ENCODE measurements around the gene ACP2. TPM values are rescaled to one million over a fixed set of nuclear protein-coding genes. Genes with fewer than 3 reads are reported as not detected.

Gene ACP2
- total and polyA plus RNA-seq, 8 donors: 22.5 to 53.6 (median 32.3) TPM

- no peak overlapping the region for H3K27ac ChIP-seq
- H3K4me3 ChIP-seq: peak overlapping the region; percentile 54 to 88 (median 80)
- intact Hi-C loops (cut with DNase I): no loop called here
- H3K9me3 ChIP-seq: no peaks in the 10 kb centered on the region
- WGBS, 2 donors: 44 to 53% methylated on average over 5 of the region's 5 CpGs
- peak in 1 of 6 donors; percentile 50 for DNase-seq
- H3K4me1 ChIP-seq: peaks cover 0 to 11% (median 5%) of the 10 kb centered on the region in 3 donors
- no peak for ATAC-seq
- H3K27me3 ChIP-seq: no peaks in the 10 kb centered on the region
- no peak for FAIRE-seq
- TF ChIP-seq CTCF (IDR thresholded peaks at IDR 0.05): no peak
- peaks cover 0 to 31% (median 14%) of the 10 kb centered on the region in 3 donors for H3K36me3 ChIP-seq
Measured at GRCh38 chr11:47247502-47247901, 1.1 kb downstream of the ACP2 start.

- 80 to 84% methylated on average over 11 of the region's 11 CpGs for WGBS, 2 donors
- H3K4me1 ChIP-seq: peaks cover 0 to 11% (median 5%) of the 10 kb centered on the region in 3 donors
- intact Hi-C loops (cut with DNase I): no loop called here
Measured at GRCh38 chr11:47245611-47246357, 2.8 kb downstream of the ACP2 start.

GRCh38 chr11:47244448-47245350, 3.9 kb downstream of the ACP2 start:
- TF ChIP-seq CTCF (IDR thresholded peaks at IDR 0.05): no peak
- ATAC-seq: peak in 2 of 4 donors; percentile 6 to 7
- Histone ChIP-seq H3K36me3 (peaks cover 2 to 59% (median 30%) of the 10 kb centered on the region in 3 donors), H3K4me1 (peaks cover 0 to 11% (median 5%) of the 10 kb centered on the region in 3 donors), H3K9me3 (no peaks in the 10 kb centered on the region), H3K27ac (no peak overlapping the region), H3K4me3 (no peak overlapping the region), H3K27me3 (no peaks in the 10 kb centered on the region)
- intact Hi-C loops (cut with DNase I): no loop called here
- 92 to 97% methylated on average over 23 of the region's 23 CpGs for WGBS, 2 donors
- peak in 1 of 6 donors; percentile 70 for DNase-seq
- FAIRE-seq: no peak

More at GRCh38 chr11:47245611-47246357, 2.8 kb downstream of the ACP2 start:
- FAIRE-seq (no peak), DNase-seq (no peak), ATAC-seq (no peak)
- no peak for TF ChIP-seq CTCF (IDR thresholded peaks at IDR 0.05)
- Histone ChIP-seq H3K36me3 (peaks cover 1 to 48% (median 29%) of the 10 kb centered on the region in 3 donors), H3K27ac (no peak overlapping the region), H3K4me3 (no peak overlapping the region), H3K27me3 (no peaks in the 10 kb centered on the region), H3K9me3 (no peaks in the 10 kb centered on the region)

GRCh38 chr11:47243454-47243853, 5.2 kb downstream of the ACP2 start:
- DNase-seq (no peak), ATAC-seq (no peak), FAIRE-seq (no peak)
- 59 to 68% methylated on average over 4 of the region's 4 CpGs for WGBS, 2 donors
- H3K36me3 ChIP-seq: peaks cover 2 to 70% (median 38%) of the 10 kb centered on the region in 3 donors
- intact Hi-C loops (cut with DNase I): no loop called here
- TF ChIP-seq CTCF (IDR thresholded peaks at IDR 0.05): no peak
- peaks cover 0 to 11% (median 0%) of the 10 kb centered on the region in 3 donors for H3K4me1 ChIP-seq
- no peaks in the 10 kb centered on the region for H3K27me3 ChIP-seq
- no peak overlapping the region for H3K27ac ChIP-seq
- H3K9me3 ChIP-seq: no peaks in the 10 kb centered on the region
- no peak overlapping the region for H3K4me3 ChIP-seq

All from pancreas (tissue), 10 donors.